GM20000 (cell line): ENCODE data around the gene KRTAP4-11.
"Not testable (repeated sequence)": the region's sequence is repeated elsewhere in the genome, so short reads cannot be mapped to it uniquely, and the experiment has no call there.

Experiments
- DNase-seq: peaks from one replicate; pipeline ENCODE4 v3.0.0; 2012; ENCODE audit warnings: low spot score
- CTCF ChIP-seq: IDR thresholded peaks from 2 replicates; pipeline ENCODE4 v1.5.1; 2012; ENCODE audit warnings: mild to moderate bottlenecking, control low read depth; ENCODE audit errors: extremely low read depth, missing control alignments

Gene KRTAP4-11

GRCh38 chr17:41131979-41132378 lies 13.8 kb upstream of the KRTAP4-11 start:
- TF ChIP-seq CTCF, result no peak
- DNase-seq, result peak; percentile 25

GRCh38 chr17:41127371-41127770 lies 9.2 kb upstream of the KRTAP4-11 start:
- DNase-seq, result no peak
- no peak for TF ChIP-seq CTCF

- no peak for TF ChIP-seq CTCF
- no peak for DNase-seq
Measured at GRCh38 chr17:41126412-41126811, 8.2 kb upstream of the KRTAP4-11 start.

GRCh38 chr17:41125064-41125463 lies 6.9 kb upstream of the KRTAP4-11 start:
- TF ChIP-seq CTCF, result no peak

GRCh38 chr17:41123991-41124371 lies 5.8 kb upstream of the KRTAP4-11 start, which contains the start of gene KRTAP4-12:
TSS of gene KRTAP4-12 (minus strand) at chr17:41124182. CDS start at chr17:41124122, 60 bp downstream.
- not testable (repeated sequence) for DNase-seq

More at GRCh38 chr17:41125064-41125463, 6.9 kb upstream of the KRTAP4-11 start:
- DNase-seq, result no peak

GRCh38 chr17:41123292-41123990 lies 5.3 kb upstream of the KRTAP4-11 start:
- DNase-seq, result not testable (repeated sequence)

- no peak for DNase-seq
- no peak for TF ChIP-seq CTCF
Measured at GRCh38 chr17:41121742-41122141, 3.6 kb upstream of the KRTAP4-11 start.

GRCh38 chr17:41119696-41120690 lies 1.8 kb upstream of the KRTAP4-11 start:
- DNase-seq, result not testable (repeated sequence)
